Activated CD8-positive, alpha-beta memory T cell treated with anti-CD3 and anti-CD28 coated beads for 36 hours (primary cell): Measurements from ENCODE around the gene VCAM1. TPM values are rescaled to one million over a fixed set of nuclear protein-coding genes. Genes with fewer than 3 reads are reported as not detected.

Source experiments
- CTCF ChIA-PET: fragments of 350-600 bp; sonication (Branson Sonifier 250); formaldehyde crosslinking; loops from one replicate; lab custom pipeline; 2021; ENCODE audit warnings: antibody characterized with exemption; lab: Charles Lee
- POLR2A ChIA-PET: fragments of 350-600 bp; sonication (Branson Sonifier 250); formaldehyde crosslinking; loops from one replicate; lab custom pipeline; 2021; ENCODE audit warnings: antibody characterized with exemption; lab: Charles Lee
- total RNA-seq, 2 experiments: library from RNA; stranded (reverse); gene quantifications; one replicate each; pipeline ENCODE4 v1.2.3, GENCODE V29; 2021

Gene VCAM1
- total RNA-seq, 2 experiments from 2014 or later = 1.9 to 2.4 TPM

DNA sequence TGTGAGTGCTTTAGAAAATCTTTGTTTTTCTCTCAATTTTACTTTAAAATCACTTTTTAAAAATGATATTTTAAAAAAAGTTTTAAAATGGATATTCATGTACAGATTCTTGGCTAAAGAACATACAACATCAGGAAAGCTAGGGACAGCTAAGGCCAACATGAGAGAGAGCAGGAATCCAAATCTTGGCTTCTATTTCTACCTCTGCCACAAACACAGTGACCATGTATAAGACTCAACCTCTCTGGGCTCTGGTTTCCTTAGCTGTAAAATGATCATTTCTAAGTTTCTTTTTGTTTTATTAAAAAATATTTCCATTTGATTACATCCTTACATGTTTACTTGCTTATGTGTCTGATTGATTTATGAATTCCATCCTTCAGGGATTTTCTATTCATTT is 1.2 kb downstream of the VCAM1 start:
- ChIA-PET CTCF (no interaction called here), POLR2A (no interaction called here)

DNA sequence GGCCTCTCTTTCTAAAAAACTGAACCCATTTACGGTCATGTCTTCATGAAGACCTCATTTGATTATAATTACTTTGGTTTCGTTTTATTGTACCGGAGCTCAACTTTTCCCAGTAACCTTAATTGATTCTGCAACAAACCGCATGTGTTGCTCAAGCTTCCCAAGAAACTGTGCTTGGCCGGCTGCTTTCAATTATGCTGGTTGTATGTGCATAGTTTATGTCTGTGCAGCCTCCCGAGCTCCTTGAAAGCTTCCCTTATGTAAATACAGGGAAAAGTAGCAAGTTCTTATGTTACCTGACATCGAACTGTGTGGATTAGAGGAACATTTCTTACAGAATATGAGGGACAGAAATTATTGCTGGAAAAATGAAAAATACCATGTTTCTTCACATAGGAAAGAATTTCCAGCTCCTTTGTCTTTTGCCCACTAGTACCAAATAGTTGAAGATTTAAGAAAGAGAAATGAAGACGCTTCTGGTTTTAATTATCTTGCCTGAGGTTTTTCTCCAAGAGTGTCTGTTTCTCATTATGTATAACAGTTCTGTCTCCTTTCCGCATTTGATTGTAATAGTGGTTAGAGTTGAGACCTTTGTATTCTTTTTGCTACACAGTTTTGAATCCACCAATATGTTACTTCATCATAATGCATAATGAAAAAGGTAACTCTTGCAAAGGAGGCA is 2.1 kb downstream of the VCAM1 start:
- POLR2A ChIA-PET = no interaction called here
- CTCF ChIA-PET = no interaction called here

DNA sequence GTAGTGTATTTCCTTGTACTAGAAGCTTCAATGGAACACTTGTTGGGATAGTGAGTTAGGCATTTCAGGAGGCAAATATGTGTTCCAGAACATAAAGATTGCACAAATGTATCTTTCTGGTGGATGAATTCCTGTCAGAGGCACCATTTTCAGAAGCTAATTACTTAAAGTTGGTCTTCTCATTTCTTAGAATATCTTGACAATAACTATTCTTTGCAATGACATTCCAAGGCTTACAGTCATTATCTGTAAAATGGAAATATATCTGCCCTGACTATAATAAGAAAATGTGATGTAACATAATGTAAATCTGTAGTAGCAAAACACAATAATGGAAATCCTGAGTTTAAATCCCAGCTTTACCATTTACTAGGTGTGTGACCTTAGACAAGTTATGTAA is 2.7 kb downstream of the VCAM1 start:
- ChIA-PET POLR2A (no interaction called here), CTCF (no interaction called here)

DNA sequence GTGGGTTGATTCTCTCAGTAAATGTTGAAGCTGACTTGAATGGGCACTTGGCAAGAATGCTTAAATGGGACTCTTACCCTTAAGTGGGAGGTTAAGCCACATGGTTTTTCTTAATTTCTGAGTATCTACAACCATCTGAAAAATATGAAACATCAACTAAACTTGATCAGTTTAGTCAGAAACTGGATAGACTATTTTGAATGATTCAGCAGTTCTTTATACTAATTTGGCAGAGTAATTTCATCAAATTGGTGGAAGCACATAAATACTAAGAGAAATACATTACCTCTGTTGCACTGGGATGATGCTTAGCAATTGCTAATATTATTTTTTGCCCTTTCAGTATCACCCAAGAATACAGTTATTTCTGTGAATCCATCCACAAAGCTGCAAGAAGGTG is 4.7 kb downstream of the VCAM1 start:
- ChIA-PET CTCF (no interaction called here), POLR2A (no interaction called here)

DNA sequence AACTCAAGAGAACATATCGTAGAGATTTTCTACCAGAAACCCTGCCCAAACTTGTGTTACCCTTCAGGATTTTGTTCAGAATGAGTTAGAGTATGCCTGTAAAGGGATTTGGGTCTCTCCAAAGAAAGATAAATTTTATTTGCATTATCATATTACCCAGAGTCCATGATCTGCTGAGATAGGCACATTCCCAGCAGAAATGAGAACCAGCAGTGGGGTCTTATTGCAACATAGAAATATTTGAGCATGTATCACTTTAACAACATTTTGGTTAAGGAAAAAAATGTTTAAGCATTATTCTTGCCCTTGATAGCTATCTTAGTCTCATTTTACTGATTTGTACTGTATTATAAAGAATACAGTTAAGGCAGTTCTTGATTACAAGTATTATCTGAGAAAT is 10.6 kb downstream of the VCAM1 start:
- POLR2A ChIA-PET = no interaction called here
- CTCF ChIA-PET = no interaction called here

DNA sequence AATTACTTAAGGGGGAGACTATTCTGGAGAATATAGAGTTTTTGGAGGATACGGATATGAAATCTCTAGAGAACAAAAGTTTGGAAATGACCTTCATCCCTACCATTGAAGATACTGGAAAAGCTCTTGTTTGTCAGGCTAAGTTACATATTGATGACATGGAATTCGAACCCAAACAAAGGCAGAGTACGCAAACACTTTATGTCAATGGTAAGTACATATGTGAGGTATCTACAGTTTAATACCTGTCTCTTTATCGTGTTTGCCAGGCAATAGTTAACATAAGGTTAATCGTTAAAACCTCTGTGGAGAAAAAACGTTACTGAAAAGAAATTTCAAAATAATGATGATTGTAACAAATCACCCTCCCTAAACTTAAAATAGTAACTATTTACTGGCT is 11.8 kb downstream of the VCAM1 start:
- ChIA-PET CTCF (interaction anchor here (0.6 kb wide), 1 partner anchor 879 kb away, joined by 4 read pairs; no protein-coding TSS in a partner anchor), POLR2A (no interaction called here)

DNA sequence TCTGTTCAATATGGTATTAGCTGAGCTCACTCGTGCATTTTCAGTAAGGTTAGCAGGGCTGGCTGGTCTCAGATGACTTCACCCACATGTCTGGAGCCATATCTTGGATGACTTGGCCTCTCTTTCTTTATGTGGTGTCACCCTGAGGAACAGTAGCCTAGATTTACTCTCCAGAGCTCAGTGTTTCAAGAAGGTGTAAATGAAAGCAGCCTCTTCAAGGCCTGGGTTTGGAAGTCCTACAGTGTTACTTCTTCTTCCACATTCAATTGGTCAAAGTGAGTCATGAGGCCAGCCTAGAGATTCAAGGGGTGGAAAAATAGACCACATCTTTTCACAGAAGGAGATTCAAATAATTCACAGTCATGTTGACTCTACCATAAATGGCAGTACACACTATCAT is 12.2 kb downstream of the VCAM1 start:
- CTCF ChIA-PET = interaction anchor here (0.6 kb wide), 1 partner anchor 880 kb away, joined by 4 read pairs; no protein-coding TSS in a partner anchor
- POLR2A ChIA-PET = no interaction called here

DNA sequence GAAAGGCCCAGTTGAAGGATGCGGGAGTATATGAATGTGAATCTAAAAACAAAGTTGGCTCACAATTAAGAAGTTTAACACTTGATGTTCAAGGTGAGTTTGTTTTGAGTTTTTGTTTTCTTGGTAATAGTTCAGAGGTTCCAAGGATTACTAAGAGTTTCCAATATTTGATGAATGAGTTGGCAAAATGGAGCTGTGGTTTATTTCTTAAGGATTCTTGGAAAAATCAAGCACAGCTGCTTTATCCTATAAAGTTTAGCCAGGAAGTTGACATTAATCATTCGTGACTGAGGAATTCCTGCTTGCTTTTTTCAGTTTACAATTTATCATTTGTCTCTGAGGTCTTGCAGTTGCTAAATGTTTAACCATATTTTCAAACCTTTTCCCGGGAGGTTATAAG is 15.1 kb downstream of the VCAM1 start:
- POLR2A ChIA-PET = no interaction called here
- CTCF ChIA-PET = no interaction called here

DNA sequence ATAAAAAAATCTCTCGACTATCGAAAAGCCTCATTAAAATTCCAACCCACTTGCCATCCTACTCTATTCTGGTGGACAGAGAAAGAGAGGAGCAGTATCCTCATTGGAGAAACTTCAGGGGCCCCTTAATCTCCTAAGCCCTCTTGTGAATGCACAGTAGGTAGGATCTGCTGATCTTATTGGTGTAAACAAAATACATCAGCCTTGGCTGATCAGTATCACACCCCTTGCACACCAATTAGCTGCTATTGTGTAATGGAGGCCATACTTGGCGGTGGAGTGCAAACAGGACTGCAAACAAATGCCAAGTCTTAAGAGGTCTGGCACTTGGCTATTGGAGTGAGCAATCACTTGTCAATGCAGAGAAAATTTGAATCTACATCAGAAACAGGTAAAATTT is 15.7 kb downstream of the VCAM1 start:
- CTCF ChIA-PET = no interaction called here
- POLR2A ChIA-PET = no interaction called here

DNA sequence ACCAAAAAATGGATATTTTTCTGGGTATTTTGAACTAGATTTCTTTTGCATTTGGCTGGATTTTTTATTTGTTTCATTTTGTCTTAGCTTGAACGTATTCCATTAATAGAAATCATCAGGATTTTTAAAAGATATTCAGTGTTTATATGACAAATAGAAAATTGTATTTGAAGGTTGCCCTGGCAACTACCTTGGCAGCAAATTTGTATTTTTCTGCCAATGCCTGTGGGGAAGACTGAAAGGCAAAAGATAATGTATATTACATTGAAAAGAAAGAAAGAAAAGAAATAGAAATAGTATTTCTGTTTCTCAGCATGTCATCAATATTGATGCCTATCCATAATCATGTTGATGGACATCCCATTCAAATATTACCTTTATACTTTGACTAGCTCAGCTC is 16.8 kb downstream of the VCAM1 start:
- CTCF ChIA-PET = no interaction called here
- POLR2A ChIA-PET = no interaction called here

DNA sequence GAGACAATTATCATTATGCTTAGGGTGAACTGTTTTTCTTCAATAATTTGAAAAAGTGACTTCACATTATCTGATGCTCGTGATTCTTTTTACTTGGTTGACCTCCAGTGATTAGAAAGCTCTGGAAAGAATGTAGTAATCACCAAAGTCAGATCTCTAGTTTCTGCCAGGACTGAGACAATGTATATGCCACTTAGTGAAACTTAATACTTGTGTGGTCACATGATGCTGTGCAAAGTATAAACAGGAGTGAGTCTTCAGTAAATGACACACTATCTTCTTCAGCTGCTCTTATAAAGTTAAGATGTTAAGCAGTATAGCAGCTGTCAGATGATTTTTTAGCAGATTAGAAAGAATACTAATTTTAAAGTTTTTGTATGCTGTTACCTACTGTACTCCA is 17.2 kb downstream of the VCAM1 start:
- ChIA-PET CTCF (no interaction called here), POLR2A (no interaction called here)

DNA sequence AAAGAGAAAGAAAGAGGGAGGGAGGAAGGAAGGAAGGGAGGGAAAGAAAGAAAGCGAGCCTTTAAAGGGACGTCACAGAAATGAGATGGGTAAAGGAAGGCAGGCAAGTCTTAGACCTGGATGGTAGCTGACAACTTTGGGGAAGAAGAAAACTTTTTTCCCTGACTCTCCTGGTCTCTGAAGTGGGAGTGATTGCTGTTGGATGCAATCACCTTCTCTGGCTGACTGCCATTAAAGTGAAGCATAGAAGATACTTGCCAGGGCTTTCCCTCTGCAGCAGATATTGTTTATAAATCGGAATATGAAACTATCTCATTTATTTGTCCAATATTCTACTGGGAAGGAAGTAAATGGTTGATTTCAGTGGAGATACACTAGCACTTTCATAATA is 27.0 kb downstream of the VCAM1 start:
- CTCF ChIA-PET = no interaction called here
- POLR2A ChIA-PET = no interaction called here

DNA sequence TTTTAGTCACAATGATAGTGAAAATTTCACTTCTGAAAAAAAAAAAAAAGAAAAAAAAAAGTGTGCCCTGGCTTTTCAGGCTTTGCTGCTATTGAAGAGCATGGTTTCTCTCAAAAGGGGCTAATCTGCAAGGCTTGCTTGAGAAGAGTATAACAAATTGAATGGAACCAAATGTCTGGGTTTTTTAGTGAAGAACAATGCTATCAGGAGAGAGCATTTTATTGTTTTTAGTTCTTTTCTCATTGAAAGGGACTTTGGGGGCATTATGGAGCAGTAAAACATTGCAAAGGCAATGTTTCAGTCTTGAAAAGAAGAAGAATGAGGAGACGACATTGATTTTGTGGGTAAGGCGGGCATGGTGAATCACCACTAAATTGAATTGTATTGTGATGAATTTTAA is 28.2 kb downstream of the VCAM1 start:
- CTCF ChIA-PET = no interaction called here
- POLR2A ChIA-PET = no interaction called here

DNA sequence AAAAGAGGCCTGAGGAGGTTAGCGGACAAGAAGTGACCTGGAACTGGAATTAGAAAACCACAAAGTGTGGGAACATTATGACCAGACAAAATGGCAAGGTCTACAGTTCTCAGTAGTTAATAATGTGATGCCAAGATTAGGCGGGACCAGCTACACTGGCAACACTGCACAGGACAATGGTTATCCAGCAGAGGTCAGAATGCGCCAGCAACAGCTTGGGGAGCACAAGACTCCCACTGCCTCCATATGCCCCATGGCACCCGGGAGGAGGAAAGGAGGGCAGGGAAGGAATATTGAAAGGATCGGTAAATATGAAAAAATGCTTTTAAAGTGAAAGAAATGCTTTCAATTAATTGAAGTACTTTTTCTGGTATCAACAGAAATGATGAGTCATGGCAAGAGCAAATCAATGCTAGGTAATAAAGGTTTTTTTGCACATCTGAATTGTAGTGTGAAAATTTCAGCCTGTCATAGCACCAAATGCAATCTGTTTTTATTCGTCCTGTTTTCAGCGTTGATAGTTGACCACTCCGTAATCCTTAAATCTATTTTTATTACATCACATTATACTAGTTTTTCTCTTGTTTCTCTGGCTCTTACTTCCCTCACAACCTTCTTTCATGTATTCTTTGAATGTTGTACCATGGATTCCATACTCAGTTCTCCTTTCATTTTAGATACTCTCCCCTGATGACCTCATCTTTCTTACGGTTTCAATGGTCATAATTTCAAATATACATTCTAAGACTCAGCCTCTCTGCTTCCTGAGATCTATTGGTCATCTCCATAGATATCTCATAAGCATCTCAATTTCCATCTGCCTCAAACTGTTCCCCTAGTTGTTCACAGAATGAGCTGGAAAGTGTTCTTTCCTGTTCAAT is 30.7 kb downstream of the VCAM1 start:
- CTCF ChIA-PET = no interaction called here
- POLR2A ChIA-PET = no interaction called here

DNA sequence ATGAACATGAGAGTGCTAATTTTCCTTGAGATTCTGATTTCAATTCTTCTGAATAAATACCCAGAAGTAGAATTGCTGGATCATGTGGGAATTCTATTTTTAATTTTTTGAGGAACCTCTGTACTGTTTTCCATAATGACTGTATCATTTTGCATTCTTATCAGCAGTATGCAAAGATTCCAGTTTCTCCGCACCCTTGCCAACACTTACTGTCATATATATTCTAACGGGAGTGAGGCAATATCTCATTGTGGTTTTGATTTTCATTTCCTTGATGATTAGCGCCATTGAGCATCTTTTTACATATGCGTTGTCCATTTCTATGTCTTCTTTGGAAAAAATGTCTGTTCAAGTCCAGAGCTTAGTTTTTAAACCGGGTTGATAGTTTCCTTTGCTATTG is 33.2 kb downstream of the VCAM1 start:
- CTCF ChIA-PET = no interaction called here
- POLR2A ChIA-PET = no interaction called here

DNA sequence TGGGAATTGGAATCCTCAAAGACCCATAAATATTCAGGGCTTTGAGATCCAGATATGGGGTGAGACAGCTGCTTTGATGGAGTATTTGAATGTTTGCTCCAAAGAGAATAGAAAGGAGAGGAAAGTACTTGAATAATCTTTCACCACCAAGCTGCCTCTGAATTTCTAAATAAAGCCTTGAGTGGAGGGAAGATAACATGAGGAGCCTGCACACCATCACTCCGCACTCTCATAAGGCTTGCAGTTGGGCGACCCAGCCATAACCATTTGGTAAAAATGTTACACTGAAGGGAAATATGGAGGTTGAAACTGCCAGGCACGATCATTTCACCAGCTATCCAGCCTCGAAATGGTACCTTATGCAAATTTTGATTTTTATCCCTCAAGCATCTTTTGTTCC is 38.4 kb downstream of the VCAM1 start:
- POLR2A ChIA-PET = no interaction called here
- CTCF ChIA-PET = no interaction called here

DNA sequence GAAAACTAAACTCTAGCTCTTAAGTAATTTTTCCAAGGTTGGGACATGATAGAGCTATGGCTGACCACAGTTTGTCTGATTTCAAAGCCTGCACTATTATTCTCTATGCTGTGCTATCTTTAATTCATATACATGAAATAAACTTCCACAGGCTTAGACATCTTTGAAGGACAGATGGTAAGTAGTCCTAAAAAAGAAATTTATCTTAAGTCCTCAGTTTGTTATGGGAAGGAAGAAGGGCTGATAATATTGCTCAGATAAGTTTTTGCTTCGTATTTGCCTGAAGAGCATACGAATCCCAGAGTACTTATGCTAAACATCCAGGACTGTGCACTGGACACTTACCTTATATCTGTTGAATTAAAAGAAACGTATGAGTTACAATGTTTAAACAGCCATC is 39.6 kb downstream of the VCAM1 start:
- POLR2A ChIA-PET = no interaction called here

DNA sequence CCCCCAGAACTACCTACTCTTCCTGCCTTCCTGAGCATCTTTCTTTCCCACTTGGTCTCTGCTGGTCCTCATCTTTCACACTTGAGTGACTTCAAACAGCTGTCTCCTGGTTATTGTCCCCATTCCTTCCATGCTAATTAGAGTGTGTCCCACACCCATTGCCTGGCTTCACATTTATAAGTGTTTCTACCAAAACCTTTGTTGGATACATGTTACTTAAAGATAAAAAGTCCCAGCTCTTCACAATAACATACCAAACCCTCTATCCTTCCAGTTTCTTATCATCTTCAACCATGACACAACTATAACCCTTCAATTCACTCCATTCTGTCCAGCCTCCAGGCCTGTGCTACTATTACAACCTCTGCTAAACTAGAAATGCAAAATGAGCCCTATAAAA is 41.0 kb downstream of the VCAM1 start:
- ChIA-PET CTCF (no interaction called here), POLR2A (no interaction called here)

More for the DNA sequence above, 39.6 kb downstream of the VCAM1 start:
- CTCF ChIA-PET = no interaction called here

DNA sequence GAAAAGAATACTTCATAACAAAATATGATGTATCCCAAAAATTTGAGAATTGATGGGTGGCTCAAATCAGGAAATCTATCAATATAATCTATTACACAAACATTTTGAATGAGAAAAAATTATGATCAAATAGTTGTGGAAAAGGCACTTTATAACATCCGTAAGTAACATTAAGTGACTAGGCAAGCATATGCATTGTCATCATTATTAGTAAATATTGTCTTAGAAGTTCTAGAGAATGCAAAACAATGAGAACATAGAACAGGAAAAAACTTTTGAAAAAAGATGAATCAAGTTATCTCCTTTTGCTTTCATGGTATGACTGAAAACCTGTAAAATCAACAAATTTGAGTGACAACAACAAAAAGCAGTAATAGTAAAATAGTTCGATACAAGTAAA is 42.9 kb downstream of the VCAM1 start:
- POLR2A ChIA-PET = no interaction called here

DNA sequence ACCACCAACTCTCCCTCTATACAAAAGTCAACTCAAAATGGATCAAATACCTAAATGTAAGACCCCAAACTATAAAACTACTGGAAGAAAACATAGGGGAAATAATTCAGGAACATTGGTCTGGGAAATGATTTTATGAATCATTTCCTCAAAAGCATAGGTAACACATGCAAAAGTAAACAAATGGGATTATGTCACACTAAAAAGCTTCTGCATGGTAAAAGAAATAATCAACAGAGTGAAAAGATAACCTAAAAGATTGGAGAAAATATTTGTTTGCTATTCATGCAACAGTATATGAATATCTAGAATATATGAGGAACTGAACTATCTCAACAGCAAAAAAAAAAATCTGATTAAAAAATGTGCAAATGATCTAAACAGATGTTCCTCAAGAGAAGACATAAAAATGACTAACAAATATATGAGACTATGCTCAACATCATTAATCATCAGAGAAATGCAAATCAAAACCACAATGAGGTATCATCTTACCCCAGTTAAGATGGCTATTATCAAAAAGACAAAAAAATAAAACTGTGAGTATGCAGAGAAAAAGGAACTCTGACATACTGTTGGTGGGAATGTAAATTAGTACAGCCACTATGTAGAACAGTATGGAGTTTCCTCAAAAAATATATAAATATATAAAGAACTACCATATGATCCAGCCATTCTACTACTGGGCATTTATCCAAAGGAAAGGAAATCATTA is 47.8 kb downstream of the VCAM1 start:
- POLR2A ChIA-PET = no interaction called here
- CTCF ChIA-PET = no interaction called here

More for the DNA sequence above, 42.9 kb downstream of the VCAM1 start:
- CTCF ChIA-PET = no interaction called here
